SIG-M5 treated with dmso at 0.1 percent for 504 hours (cell line): ENCODE data around the gene TMEM202.
"Not testable (repeated sequence)": the region's sequence is repeated elsewhere in the genome, so short reads cannot be mapped to it uniquely, and the experiment has no call there.

Source experiments
- DNase-seq: peaks from one replicate; lab custom pipeline; 2025; ENCODE audit not compliant: unreplicated experiment; lab: John Stamatoyannopoulos, UW

Gene TMEM202

DNA sequence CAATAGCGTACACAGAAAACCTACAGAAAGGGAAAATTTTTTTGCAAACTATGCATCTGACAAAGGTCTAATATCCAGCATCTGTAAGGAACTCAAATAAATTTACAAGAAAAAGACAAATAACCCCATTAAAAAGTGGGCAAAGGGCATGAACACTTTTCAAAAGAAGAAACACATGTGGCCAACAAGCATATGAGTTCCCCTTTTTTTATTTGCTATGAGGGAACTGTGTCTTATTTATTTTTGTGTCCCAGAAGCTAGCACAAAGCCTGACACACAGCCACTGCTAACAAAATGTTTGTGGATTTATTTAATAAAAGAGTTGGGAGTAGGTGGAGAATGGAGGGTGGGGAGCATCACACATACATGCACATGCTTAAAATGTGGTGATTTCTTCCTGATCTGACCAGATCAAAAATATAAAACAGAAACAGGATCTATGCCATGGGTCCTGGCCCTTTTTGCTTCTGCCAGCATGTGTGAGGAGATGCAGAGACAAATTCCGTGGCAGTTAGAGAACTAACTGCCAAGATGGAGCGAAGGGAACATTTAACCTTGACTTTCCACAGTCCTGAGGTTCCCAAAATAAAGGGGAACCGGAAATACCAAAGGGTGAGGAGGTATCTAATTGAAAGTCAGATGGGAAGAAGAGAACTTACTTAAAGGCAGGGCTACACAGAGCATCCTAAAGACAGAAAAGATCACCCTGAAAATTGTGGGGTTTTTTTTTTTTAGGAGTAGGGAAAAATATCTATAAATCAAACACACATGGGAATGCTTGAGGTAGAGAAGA, at the start of gene TMEM202:
Gene TMEM202 (plus strand): TSS at position 510 of the 793 bp plus-strand sequence. CDS start 22 bp downstream, at position 532.
- DNase-seq, result peak; percentile 8

GRCh38 chr15:72353266-72353665, 44.8 kb upstream of the TMEM202 start:
- peak; percentile 29 for DNase-seq

DNA sequence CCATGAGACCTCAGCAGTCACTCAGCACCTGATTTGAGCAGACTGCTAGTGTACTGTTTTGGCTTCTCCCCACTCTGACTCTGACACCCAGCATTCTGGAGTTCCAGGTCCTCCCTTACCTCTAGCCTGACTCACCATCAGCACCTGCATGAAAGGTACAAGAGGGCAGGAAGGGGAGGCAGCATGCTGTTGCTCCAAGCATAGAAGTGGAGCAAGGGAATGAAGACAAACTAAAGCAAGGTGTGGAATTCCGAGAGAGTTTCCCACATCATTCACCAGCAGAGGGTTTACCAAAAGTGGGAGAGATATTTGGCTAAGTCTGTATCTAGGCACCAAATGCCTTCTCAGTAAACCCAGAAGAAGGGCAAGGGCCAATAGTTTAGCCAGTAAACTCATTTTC, 43.6 kb upstream of the TMEM202 start:
- DNase-seq, result no peak

- DNase-seq, result no peak
These were observed 40.0 kb upstream of the TMEM202 start for GRCh38 chr15:72358121-72358520.

- peak; percentile 19 for DNase-seq
These were observed 39.4 kb upstream of the TMEM202 start for GRCh38 chr15:72358650-72359171.

DNA sequence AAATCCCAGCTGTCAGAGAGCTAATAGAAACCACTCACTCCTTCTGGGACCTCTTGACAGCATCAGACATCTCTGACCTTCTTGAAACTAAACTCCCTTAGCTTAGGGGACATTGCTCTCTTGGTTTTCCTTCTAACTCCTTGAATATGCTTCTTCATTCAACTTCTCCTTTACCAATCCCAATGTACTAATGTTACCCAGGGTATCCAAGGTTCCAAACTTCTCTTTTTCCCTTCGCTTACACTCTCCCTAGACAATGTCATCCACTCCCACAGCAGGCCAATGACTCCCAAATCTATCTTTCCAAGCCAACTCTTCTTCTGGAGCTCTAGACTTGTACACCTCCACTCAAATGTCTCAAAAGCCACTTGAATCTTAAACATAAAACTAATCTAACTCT, 36.9 kb upstream of the TMEM202 start:
- no peak for DNase-seq

GRCh38 chr15:72365844-72366243, 32.3 kb upstream of the TMEM202 start:
- DNase-seq, result peak; percentile 93

DNA sequence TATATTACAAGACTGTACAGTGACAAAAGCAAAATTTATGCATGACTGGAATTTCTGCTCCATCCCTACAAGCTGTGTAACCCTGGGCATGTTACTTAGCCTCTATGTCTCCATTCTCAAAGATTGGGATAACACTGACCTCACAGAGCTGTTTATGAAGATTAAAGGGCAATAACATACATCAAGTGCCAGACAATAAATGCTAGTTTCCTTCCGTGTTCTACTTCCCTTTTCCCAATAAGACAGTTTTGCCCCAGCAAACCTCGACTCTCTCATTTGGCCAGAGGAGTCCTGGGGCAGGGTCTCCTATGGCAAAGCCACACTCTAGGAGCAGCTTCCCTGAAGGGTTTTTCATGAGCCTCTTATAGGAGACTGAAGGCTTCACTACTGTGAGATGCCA, 29.8 kb upstream of the TMEM202 start:
- DNase-seq, result peak; percentile 55

DNA sequence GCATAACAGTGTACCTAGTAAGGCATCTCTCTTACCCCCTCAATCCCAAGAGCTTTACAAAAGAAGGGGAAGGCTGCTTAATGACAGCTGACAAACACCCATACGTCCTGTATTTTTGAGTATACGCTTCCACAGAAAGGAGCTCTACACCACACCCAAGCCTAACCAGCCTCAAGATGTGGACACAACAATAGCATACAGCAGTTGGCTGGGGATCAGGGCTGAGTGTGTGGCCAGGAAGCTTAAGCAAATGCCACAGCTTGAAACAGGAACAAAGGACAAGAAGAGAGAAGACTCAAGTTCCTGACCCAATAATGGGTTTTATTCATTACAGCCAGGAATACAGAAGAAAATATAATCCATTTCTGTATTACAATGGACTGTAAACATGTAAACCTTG, 29.2 kb upstream of the TMEM202 start:
- peak; percentile 69 for DNase-seq

DNA sequence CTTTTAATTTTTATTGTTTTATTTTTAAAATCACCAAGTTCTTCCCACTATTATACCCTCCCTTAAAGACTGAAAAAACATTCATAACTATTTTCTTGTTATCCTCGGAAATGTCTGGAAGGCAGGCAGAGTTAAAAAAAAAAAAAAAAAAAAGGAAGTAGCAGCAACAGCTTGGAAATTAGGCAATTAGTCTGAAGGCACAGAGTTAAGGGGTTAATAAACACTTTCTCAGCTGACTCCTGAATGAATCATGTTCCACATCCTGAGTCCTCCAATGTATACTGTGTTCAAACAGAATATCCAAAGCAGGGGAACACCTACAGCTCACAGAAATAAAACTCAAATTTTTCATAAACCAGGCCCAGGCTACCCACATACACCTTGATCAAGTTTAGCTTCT, 28.1 kb upstream of the TMEM202 start:
- DNase-seq, result peak; percentile 80

DNA sequence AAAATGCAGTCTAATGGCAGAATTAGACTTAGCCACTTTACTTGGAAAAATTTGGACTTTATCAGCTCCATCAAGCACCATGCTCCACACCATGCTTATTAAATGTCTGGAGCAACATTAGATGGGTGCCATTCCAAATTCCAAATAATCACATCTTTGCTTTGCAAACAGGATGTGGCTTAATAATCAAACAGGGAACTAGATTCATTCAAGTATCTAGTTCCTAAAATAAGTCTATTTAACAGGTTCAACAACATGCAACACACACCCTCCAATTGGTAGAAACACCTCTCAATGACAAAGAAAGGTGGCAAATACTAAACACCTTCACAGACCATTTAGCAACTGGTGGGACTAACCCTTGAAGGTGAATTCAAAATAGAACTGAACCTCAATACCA, 25.7 kb upstream of the TMEM202 start:
- no peak for DNase-seq

DNA sequence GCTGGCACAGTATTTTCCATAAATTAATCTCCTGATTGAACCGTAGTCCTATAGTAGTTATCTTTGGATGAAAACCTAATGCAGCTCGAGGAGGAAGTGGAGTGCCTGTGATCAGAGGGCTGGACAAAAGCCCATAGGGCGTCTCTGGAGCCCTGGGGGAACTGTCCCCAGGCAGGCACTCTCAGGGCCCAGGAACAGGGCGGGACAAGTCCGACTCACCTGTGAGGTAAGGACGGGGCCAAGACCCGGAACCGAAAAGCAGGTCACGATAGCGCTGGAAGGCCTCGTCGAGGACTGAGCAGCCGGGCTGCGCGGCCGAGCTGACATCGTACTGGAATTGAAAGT, 22.6 kb upstream of the TMEM202 start:
- DNase-seq, result peak; percentile 61

DNA sequence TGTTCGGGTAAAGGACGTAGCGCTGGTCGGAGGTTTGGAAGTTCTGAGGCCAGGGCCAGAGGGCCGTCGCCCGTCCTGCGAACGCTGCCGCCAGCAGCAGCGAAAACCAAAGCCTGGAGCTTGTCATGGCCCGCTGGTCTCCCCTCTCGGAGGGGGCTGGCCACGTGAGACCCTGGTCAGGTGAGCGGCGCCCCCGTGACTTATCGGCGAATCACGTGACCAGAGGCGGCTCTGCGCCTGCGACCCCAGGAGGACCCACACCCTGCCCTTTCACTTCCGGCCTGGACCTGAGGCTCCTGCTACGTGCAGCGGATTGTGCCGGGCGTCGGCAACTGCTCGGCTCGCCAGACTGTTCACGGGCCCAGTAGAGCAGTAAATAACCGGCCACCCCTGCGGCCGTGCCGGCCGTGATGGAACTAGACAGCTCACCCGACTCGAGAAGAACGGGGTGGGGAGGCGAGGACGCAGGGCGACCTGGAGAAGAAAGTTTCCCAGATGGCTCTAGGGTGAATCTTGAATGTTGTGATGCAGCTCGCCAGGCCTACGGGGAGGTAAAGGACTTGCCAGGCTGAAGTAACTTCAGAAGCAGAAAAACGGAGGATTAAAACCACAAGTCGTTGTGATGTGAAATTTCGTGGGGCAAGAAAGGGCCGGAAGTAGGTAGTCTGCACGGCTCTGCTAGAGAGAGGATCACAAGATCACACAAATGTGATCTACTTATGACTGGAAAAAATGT, 22.1 kb upstream of the TMEM202 start, which contains the start of gene HEXA:
Gene HEXA (minus strand): TSS at position 169 of the 736 bp plus-strand sequence. CDS start 42 bp downstream, at position 127.
- peak; percentile 86 for DNase-seq

GRCh38 chr15:72377331-72377730, 20.8 kb upstream of the TMEM202 start:
- no peak for DNase-seq

DNA sequence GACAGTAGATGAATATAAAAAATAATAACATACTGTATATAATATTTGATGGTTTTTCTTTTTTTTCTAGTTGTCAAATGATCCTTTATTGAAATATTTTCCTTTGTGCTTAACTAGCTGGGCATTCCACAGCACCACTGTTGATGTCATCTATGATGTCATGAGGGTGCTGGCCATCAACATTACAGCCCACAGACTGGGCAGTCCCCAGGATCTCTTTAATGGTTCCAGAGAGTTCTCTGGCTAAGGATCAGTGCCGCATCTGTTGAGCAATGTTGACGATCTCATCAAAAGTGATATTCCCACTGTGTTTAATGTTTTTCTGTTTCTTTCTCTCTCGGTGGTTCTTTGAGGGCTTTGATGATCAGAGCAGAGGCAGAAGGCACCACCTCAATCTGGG, 19.0 kb upstream of the TMEM202 start:
- not testable (repeated sequence) for DNase-seq

GRCh38 chr15:72379856-72380430, 18.2 kb upstream of the TMEM202 start:
- no peak for DNase-seq

GRCh38 chr15:72380743-72381142, 17.4 kb upstream of the TMEM202 start:
- DNase-seq, result no peak

DNA sequence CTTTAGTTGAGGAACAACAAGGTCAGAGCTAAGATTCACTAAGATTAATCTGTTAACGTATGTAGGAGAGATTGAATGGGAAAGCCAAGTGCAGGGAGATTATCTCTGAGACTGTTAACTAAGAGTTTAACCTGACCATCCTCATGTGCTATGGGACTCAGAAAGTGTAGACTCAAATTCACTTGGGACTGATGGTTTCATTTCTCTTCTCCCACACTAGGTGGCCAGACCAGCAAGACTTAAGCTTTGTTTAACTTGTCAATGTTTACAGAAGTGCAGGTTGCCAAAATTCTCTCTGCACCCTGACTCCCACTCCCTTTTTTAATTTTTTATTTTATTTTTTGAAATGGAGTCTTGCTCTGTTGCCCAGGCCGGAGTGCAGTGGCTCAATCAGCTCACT, 16.0 kb upstream of the TMEM202 start:
- DNase-seq, result peak; percentile 12

GRCh38 chr15:72387741-72388140, 10.4 kb upstream of the TMEM202 start:
- no peak for DNase-seq

GRCh38 chr15:72389231-72389630, 8.9 kb upstream of the TMEM202 start:
- no peak for DNase-seq

DNA sequence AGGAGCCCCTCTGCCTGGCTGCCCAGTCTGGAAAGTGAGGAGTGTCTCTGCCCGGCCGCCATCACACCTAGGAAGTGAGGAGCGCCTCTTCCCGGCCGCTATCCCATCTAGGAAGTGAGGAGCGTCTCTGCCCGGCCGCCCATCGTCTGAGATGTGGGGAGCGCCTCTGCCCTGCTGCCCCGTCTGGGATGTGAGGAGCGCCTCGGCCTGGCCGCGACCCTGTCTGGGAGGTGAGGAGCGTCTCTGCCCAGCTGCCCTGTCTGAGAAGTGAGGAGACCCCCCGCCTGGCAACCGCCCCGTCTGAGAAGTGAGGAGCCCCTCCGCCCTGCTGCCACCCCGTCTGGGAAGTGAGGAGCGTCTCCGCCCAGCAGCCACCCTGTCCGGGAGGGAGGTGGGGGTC, 1.8 kb upstream of the TMEM202 start:
- not testable (repeated sequence) for DNase-seq

DNA sequence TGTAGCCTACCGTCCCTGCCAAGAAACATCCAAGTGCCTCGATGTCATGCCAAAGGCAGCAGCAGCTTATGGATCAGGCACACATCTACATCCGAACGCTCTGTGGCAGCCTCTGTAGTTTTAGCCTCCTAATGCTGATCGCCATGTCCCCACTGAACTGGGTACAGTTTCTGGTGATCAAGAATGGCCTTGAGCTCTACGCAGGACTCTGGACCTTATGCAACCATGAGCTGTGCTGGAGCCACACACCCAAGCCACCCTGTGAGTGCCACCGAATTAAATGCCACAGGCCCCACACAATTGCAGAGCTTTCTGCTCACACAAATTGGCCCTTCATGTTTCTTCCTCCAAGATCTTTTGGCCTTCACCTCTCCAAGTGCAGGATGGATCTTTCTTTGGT, 543 bp downstream of the TMEM202 start:
- DNase-seq, result no peak
